SU-DHL-6 (cell line): ENCODE data around the gene MOB3B.

Source experiments
- H2AFZ ChIP-seq: fragments of 200-600 bp; sonication (generic); 2 replicates; pipeline ENCODE4 v1.6.1; 2014; ENCODE audit warnings: low read depth, mild to moderate bottlenecking, moderate library complexity, mixed read lengths, antibody characterized with exemption, low read length; ENCODE audit not compliant: severe bottlenecking
- H3F3A ChIP-seq: fragments of 200-600 bp; shearing (Covaris generic); 2 replicates; pipeline ENCODE4 v1.6.0; 2016; ENCODE audit warnings: antibody characterized with exemption, mild to moderate bottlenecking; ENCODE audit not compliant: insufficient read depth
- H3K27ac ChIP-seq: fragments of 200-600 bp; sonication (generic); 2 replicates; pipeline ENCODE4 v1.5.1; 2016; ENCODE audit warnings: low read depth, mild to moderate bottlenecking, low read length, moderate library complexity, mixed read lengths
- H3K27me3 ChIP-seq: fragments of 200-600 bp; sonication (generic), shearing (Covaris generic); 2 replicates; pipeline ENCODE4 v1.6.0; 2014; ENCODE audit warnings: mild to moderate bottlenecking, low read length
- H3K36me3 ChIP-seq: fragments of 200-600 bp; sonication (generic); 2 replicates; pipeline ENCODE4 v1.6.1; 2014; ENCODE audit warnings: mild to moderate bottlenecking, low read length, mixed read lengths
- H3K4me2 ChIP-seq: fragments of 300-600, 200-600 bp; shearing (Covaris generic), sonication (generic); 2 replicates; pipeline ENCODE4 v1.6.0; 2014; ENCODE audit warnings: low read length, low read depth, mild to moderate bottlenecking; ENCODE audit not compliant: poor library complexity, severe bottlenecking
- H3K4me3 ChIP-seq: fragments of 200-600 bp; sonication (generic); 2 replicates; pipeline ENCODE4 v1.5.1; 2014; ENCODE audit warnings: antibody characterized with exemption, low read length, mild to moderate bottlenecking, mixed read lengths; ENCODE audit not compliant: insufficient read depth, poor library complexity, severe bottlenecking
- H3K79me2 ChIP-seq: fragments of 200-600 bp; sonication (generic); 2 replicates; pipeline ENCODE4 v1.6.1; 2014; ENCODE audit warnings: mild to moderate bottlenecking, low read length, moderate library complexity; ENCODE audit not compliant: insufficient read depth
- H3K9ac ChIP-seq: fragments of 200-600 bp; sonication (generic); 2 replicates; pipeline ENCODE4 v1.7.0; 2014; ENCODE audit warnings: mild to moderate bottlenecking, low read length
- H3K9me2 ChIP-seq: fragments of 200-600 bp; sonication (generic); replicated peaks from 2 replicates; pipeline ENCODE4 v1.6.1; 2014; ENCODE audit warnings: low read length; ENCODE audit not compliant: insufficient read depth
- H3K9me3 ChIP-seq: fragments of 200-600 bp; sonication (generic); 2 replicates; pipeline ENCODE4 v1.6.1; 2014; ENCODE audit warnings: low read length, mixed read lengths; ENCODE audit not compliant: insufficient read depth
- H4K20me1 ChIP-seq: fragments of 200-600 bp; sonication (generic); 2 replicates; pipeline ENCODE4 v1.6.1; 2014; ENCODE audit warnings: low read depth, mild to moderate bottlenecking, antibody characterized with exemption, low read length, moderate library complexity, mixed read lengths
- EZH2phosphoT487 ChIP-seq: fragments of 200-600 bp; sonication (generic), shearing (Covaris generic); conservative IDR thresholded peaks from 2 replicates; pipeline ENCODE4 v1.6.1; 2018; ENCODE audit warnings: mild to moderate bottlenecking, antibody characterized with exemption, low read length, moderate library complexity, mixed read lengths
- TF ChIP-seq, protein P1 (sequence below): fragments of 200-600 bp; sonication (generic); IDR thresholded peaks from one replicate; pipeline ENCODE4 v1.5.1; 2017; ENCODE audit warnings: antibody characterized with exemption, mild to moderate bottlenecking, low read length, moderate library complexity; ENCODE audit not compliant: insufficient read depth, poor library complexity, severe bottlenecking

The MOB3B gene

DNA sequence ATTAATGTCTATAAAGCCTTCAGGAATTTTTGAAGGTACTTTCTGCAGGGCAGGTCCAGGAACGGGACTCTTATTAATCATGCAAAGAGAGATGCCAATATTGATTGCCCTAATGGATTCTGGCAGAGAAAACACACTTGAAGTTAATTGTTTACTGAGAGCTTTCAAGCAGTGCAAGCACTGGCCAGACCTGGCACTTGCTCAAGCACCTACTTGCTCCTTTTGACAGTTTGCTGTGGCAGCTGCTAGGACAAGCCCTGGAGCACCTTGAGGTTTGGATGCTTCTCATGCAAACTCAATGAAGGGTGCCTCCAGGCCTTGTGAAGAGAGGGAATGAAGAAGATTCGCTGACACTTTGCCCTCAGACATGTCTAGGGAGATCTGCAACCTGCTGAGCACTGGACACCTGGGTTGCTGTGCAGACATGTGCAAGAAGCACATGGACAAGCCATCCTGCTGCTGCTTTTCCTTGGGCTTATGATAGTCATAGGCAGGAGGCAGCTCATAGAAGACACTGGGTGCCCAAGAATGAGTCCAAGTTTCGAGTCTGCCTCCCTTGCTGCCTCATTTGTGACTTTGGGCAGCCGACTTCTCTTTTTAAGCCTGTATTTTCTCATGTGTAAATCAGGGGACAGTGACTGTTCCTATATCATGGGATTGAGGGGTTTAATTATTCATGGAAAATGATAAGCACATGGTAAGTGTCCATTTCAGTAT, 143.8 kb downstream of the MOB3B start:
- Histone ChIP-seq H3K27ac (no peak overlapping the region), H3K27me3 (no peaks in the 10 kb centered on the region), H3K9ac (no peak overlapping the region), H3K4me3 (no peak overlapping the region), H2AFZ (no peak overlapping the region), H3K4me2 (no peak overlapping the region), H3K9me3 (no peaks in the 10 kb centered on the region), H3K36me3 (no peaks in the 10 kb centered on the region), H3F3A (no peaks in the 10 kb centered on the region), H3K79me2 (no peaks in the 10 kb centered on the region), H3K9me2 (no peaks in the 10 kb centered on the region), H4K20me1 (no peaks in the 10 kb centered on the region)
- TF ChIP-seq, protein P1, sequence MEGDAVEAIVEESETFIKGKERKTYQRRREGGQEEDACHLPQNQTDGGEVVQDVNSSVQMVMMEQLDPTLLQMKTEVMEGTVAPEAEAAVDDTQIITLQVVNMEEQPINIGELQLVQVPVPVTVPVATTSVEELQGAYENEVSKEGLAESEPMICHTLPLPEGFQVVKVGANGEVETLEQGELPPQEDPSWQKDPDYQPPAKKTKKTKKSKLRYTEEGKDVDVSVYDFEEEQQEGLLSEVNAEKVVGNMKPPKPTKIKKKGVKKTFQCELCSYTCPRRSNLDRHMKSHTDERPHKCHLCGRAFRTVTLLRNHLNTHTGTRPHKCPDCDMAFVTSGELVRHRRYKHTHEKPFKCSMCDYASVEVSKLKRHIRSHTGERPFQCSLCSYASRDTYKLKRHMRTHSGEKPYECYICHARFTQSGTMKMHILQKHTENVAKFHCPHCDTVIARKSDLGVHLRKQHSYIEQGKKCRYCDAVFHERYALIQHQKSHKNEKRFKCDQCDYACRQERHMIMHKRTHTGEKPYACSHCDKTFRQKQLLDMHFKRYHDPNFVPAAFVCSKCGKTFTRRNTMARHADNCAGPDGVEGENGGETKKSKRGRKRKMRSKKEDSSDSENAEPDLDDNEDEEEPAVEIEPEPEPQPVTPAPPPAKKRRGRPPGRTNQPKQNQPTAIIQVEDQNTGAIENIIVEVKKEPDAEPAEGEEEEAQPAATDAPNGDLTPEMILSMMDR: no peak

DNA sequence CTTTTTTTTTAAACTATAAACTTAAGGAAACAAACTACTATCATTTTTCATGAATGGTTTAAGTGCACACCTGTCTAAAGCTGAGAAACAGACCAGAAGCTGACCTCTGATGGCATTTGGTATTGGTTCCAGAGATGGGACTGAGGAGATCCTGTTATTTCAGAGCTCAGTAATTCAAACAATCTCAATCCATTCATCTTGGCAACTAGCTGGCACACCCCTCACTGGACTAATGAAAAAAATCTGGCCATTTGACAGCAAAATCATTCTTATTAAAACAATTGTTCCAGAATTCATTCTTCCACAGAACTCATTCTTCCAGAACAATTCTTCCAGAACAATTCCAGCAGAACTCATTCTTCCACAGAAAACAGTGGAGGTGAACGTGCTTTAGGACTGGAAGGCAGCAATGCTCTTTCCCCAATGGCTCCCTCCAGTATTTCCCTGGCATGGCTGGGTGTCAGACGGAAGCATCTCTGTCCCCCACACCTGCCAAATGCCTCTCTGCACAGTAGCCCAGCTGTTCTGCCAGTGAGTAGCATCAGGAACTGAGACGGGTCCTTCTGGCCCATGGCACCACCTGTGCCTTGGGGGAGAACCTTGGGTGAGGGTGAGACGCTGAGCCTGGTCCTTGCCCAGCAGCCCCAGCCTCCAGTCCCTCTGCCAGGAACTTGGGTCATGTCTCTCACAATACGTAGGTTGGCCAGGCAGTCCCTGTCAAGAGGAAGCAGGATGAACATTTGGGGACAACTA, 145.2 kb downstream of the MOB3B start:
- Histone ChIP-seq H3K27ac (no peak overlapping the region), H2AFZ (no peak overlapping the region), H3K9me3 (no peaks in the 10 kb centered on the region), H3K36me3 (no peaks in the 10 kb centered on the region), H3K4me2 (no peak overlapping the region), H3K4me3 (no peak overlapping the region), H3K27me3 (no peaks in the 10 kb centered on the region), H3K9ac (no peak overlapping the region), H3K9me2 (no peaks in the 10 kb centered on the region), H3K79me2 (no peaks in the 10 kb centered on the region), H3F3A (no peaks in the 10 kb centered on the region), H4K20me1 (no peaks in the 10 kb centered on the region)
- no peak for TF ChIP-seq EZH2phosphoT487
- TF ChIP-seq, protein P1: no peak

DNA sequence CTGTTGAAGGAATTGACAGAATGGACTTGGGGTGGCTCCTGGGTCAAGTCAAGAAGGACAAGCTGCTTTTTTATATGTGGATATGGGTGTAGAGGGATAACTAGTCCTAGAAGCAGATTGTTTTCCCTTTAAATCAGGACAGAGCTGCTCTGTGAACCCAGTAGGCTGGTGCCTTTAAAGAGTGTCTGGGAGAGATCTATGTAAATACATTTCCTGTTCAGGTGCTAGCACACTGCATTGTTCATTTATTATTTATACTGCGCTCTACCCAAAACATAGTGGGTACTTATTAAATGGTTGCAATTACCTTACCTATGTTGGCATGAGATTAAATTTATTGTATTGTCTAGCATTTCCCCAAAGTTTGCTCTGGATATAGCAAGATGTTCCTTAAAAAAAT, 146.1 kb downstream of the MOB3B start:
- Histone ChIP-seq H3K27ac (no peak overlapping the region), H2AFZ (no peak overlapping the region), H3K4me3 (no peak overlapping the region), H3K27me3 (no peaks in the 10 kb centered on the region), H3K79me2 (no peaks in the 10 kb centered on the region), H3K4me2 (no peak overlapping the region), H3K36me3 (no peaks in the 10 kb centered on the region), H3K9ac (no peak overlapping the region), H4K20me1 (no peaks in the 10 kb centered on the region), H3K9me2 (no peaks in the 10 kb centered on the region), H3K9me3 (no peaks in the 10 kb centered on the region), H3F3A (no peaks in the 10 kb centered on the region)
- TF ChIP-seq EZH2phosphoT487: no peak
- TF ChIP-seq, protein P1: no peak
